ENCODE results near the gene DRICH1.
"Not testable (repeated sequence)": the region's sequence is repeated elsewhere in the genome, so short reads cannot be mapped to it uniquely, and the experiment has no call there.

Gene DRICH1

DNA sequence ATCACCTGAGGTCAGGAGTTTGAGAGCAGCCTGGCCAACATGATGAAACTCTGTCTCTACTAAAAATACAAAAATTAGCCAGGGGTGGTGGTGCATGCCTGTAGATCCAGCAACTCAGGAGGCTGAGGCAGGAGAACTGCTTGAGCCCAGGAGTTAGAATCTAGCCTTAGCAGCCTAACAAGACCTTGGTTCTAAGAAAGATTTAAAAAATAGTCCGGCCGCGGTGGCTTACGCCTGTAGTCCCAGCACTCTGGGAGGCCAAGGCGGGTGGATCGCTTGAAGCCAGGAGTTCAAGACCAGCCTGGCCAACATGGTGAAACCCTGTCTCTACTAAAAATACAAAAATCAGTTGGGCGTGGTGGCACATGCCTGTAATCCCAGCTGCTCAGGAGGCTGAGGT, 14.4 kb upstream of the DRICH1 start:
- DNase-seq: not testable (repeated sequence)

DNA sequence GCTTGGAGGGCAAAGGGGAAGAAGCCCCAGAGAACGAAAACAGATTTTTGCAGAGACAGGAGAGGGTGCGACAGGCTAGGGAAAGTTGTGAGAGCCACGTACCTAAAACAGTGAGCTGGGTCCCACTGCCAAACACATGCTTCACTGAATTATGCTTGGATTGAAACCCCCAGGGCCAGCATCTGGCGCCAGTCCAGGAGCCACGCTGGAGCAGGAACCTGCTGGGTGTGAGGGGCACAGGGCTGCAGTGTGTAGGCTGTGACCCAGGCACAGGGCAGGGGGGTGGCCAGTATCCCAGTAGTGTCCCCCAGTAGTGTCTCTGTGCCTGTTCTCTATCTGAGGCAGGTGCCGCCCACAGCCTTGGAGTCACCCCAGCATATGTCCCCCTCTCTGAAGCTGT, 8.1 kb upstream of the DRICH1 start:
- DNase-seq: not testable (repeated sequence)

DNA sequence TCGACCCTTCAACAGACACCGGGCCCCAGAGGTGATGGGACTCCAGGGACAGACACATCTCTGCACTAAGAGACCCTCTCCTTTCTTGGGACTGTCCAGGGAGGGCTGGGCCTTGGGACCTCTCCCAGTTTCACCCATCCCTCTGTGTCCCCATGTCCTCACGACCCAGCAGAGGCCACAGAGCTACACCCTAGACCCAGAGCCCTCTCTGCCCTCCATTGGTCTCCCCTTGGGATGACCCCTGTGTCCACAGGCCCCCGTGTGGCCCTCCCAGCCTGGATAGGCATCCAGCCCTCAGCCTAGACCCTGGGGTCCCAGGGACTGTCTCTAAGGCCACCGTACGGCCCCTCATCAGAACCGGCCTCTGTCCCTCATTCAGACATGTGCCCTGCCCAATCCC, 7.5 kb upstream of the DRICH1 start:
- DNase-seq: no peak

DNA sequence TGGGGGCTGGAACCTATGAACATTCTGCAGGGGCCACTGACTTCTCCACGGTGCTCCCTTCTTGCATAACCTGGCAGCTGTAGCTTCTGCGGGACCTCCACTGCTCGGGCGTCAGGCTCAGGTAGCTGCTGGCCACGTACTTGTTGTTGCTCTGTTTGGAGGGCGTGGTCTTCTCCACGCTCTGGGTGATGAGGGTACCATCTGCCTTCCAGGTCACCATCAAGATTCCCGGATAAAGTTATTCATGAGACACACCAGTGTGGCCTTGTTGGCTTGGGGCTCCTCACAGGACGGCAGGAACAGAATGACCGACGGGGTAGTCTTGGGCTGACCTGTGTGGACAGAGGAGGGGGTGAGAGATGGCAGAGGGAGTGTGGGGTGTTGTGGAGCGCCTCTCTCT, 6.5 kb upstream of the DRICH1 start:
- no peak for DNase-seq

DNA sequence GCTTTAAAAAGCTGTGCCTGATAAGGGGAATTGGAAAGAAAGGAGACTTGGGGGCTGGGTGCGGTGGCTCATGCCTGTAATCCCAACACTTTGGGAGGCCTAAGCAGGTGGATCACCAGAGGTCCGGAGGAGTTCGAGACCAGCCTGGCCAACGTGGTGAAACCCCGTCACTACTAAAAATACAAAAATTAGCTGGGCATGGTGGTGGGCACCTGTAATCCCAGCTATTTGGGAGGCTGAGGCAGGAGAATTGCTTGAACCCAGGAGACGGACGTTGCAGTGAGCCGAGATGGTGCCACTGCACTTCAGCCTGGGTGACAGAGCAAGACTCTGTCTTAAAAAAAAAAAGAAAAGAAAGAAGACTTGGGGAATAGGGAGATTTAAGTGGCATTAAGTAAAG, 3.2 kb upstream of the DRICH1 start:
- not testable (repeated sequence) for DNase-seq

DNA sequence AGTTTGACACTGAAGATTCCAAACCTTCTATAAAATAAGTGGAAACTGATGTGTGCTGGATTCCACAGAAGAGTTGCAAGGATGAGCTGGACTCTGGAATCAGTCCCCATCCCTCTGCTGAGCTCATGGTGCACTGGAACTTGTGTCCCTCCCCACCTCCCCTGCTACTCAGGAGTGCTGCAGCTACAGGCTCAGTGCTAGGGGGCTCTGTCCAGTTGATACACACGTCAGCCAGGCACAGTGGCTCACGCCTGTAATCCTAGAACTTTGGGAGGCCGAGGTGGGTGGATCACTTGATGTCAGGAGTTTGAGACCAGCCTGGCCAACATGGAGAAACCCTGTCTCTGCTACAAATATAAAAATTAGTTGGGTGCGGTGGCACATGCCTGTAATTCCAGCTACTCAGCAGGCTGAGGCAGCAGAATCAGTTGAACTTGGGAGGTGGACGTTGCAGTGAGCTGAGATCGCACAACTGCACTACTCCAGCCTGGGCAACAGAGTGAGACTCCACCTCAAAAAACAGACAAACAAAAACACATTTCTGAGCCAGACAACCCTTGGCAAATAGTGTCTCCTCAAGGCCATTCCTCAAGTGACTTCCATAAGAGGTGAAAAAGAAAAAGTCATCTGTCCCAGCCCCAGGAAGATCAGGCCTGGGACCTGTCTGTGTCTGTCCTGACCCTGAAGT, 3.9 kb downstream of the DRICH1 start:
- not testable (repeated sequence) for DNase-seq

DNA sequence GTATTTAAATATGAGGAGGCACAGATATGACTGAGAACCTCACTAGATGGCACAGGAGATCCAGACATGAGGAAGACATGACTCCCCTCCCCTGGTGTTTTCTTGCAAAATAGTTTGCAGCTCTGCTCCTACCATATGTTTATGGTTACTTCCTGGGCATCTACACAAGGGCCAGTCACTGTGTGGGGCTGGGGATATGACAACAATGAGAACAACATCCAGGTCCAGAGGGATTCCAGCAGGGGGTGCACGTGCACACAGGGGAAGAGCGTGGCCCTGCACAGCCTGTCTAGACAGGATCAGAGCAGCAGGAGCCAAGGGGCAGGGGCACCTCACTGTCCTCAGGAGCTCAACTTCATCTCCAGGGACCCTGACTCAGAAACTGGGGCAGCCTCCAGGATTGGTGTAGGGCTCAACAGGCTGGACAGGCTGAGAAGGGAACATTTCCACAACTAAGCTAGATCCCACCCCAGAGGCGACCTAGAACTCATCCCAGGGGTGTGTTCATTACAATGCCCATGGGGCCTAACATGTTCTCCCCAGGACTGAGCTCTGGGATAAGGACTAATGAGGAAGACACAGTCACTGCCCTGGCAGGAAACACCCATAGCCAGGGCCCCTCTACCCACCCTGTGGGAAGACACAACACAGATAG, 4.6 kb downstream of the DRICH1 start:
- peak; percentile 66 to 72 for DNase-seq

DNA sequence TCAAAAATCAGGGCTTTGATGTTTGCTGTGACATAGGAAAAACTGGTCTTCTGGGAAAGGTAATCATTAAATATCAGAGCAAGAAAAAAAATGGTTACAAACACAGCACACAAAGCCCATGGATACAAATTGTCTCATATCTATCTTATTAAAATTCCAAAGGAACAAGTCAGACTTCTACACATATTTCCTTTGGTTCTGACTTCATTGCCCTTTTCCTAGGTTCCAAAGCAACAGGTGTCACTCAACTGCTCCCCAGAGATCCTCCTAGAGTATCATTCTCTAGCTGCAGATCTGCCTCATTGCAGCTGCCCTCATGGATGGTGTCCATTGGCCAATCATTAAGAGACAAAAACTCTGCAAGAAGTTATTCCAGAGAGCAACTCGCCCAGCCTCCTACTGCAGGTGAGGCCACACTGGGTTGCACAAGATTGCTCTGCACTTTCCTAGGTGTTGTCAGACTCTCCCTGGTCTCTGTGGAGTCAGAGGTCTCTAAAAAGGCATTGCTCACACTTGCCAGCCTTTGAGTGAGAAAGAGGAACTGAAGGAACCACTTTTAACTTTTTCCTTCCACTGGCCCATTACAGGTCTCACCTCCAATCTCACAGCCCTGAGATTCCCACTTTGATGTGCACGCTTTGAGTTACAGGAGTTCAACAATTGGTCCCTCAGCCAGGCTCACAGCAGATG, 5.7 kb downstream of the DRICH1 start:
- no peak for DNase-seq

DNA sequence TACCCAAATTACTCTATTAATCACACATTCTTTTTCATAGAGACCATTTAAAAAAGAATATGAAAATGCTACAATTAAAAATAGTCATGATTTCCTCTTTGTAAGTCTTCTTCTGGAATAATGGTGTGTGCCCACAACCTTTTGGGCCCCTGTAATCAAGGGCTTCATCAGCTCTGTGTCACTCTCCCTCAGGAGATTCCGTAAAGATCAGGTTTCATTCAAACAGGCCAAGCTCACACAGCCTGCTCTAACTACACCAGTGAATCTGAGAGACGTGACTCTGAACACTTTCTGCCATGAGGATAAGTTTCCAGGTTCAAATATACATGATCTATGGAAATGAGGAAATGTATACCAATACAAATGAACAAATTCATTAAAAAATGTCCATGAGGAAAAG, 9.5 kb downstream of the DRICH1 start:
- no peak for DNase-seq

DNA sequence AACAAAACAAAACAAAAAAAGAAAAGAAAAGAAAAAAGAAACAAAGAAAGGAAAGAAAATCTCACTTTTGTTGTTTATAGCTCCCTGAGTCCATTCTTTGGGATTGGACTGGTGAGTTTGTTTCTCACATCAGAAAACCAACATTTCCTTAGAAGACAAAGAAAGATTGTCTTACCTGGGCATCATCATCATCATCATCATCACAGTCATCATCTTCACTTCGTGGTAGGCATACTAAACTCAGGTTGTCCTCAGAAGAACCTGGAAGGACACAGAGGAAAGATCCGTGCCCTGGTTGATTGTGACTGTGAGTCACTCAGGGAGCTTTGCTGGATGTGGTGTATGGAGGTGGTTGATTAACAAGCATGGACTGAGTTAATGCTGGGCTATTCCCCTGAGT, 10.2 kb downstream of the DRICH1 start:
- DNase-seq: not testable (repeated sequence)

DNA sequence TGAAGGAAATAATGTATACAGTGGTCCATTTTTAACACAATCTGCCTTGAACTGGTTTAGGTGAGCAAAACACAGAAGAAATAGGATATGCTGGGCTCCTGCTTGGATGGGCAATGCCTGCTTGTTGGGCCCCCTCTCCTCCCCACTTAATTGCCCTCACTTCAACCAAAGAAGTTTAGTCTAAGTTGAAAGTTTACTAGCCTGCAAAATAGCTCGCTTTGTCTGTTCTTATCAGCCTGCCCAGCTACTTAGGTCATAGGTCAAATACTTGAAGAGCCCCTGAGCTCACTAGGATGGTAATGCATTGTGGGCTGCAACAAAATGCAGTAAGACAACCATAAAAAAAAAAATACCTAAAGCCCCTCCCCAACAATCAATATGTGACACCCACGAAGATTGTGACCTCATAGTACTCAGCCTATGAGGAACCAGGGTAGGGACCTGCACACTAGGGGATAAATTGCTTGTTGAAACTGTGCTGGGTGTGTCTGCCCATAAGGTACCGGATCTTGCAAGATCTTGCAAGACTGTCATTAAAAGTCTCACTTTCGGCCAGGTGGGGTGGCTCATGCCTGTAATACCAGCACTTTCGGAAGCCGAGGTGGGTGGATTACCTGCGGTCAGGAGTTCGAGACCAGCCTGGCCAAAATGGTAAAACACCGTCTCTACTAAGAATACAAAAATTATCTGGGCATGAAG, 10.9 kb downstream of the DRICH1 start:
- DNase-seq: no peak

DNA sequence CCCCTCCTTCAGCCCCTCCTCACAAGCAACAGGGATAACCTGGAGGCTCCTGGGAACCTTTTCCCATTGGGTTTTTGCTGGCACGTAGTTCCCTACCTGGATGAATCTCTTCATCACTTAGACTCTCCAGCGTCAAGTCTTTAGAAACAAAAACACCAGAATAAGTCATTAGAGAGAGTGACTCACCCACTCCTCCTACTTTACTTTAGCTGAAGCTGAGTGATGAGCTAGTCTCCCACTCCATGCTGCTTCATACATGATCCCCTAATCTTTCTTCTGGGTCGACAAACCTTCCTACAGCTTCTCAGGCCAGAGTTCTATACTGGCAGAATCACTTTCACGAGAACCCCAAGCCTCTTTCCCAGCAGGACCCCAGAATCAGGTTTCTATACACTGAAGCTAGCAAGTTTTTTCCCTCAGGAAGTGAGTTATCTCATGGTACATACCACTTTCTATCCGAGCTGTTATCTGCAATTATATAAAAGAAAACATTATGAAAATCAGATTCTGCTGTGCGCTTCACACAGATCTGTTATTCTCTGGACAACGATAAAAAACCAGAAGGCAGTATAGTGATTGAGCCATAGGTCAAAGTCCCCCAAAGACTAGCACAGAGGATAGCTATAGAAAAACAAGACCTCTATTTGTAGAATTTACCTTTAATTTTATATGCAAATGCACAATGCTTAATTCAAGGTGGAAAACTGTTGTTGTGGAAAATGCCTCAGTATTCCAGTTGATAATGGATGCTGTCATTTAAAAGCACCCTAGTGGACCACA, 18.7 kb downstream of the DRICH1 start:
- DNase-seq: no peak

DNA sequence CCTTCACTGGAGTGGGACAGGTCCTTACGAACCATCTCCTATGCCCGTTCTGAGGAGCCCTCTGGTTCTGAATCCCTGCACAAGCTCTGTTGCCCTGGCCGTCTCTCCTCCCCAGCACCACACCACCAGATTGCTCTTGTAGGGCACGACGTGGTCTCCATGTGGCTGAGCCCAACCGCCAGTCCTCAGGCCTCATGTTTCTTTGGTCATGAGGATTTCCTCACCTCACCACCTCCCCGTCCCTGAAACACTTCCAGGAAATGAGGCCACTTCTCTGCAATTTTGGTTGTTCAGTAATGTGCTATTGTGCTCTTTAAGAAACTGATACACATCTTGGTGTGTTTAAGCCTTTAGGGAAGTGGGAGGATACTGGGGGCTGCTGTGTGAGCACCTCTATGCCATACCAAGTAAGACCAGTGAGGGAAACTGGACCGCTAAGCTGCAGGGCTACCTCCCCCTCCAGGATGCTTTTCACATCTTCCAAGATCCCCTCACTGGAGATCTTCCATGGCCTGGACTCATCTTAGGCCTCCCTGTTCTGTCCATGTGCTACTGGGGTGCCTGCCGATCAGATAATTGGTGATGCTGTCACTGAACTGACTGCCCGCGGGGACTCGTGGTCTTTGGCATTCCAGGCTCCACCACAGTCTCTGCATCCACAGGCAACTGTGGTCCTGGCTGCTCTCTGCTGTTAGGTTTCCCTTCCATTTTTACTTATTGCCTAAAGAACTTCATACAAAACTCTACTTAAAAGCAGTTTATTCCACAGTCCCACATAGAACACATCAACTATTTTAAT, 21.9 kb downstream of the DRICH1 start:
- no peak for DNase-seq

DNA sequence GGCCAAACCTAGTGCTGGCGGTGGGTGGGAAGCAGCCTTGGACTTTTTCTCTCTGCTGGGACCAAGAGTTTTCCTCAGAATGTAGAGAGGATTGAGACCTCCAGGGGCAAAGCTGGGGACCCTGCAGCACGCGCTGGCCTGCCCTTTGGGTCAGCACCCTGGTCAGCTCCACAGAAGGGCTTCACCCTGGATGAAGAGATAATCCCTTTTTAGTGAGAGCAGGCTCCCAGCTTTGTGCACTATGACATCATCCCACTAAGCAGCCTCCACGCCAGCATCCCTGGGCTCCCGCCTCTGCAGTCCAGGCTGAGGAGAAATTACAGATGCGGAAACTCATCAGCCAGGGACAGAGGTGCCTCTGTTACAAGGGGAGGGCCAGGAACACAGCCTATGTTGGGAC, 23.5 kb downstream of the DRICH1 start:
- no peak for DNase-seq

DNA sequence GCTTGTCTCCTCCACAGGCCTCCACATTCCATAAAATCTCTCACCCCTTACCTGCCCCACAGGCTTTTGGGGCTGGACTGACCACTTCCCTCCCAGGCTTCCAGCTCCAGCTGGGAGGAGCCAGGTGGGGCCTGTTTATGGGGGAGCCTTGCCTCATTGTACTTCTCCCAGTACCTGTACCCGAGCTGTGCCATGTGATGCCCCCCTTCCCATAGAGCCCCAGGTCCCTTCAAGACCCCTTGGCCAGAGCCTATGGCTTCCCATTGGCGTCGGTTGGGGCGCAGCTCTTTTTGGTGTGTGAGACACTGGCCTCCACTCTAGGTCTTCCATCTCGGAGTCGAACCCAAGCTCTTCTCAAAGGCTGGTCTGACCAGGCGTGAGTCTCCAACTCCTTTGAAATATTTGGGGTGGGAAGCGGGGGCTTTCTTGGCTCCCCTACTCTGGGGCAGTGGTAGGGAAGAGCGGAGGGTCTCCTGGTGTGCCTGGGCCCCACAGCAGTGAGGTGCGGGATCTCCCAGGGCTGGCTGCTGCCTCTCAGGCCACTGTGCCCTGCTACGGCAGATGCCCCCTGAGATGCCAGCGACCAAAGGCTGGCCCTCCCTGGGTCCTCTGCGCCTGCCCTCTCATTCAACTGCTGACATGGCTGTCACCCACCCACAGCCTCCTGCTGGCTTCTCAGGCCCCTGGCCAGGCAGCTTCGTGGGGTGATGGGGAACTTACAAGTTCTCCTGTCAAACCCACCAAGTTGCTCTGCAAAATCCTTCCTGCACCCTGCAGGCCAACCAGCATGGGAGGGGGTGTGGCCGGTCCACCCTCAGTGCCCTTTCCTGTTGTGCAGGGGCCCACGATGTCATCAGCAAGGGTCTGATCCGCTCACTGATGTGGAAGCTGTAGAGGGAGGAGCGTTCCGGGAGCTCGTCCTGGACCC, 25.7 kb downstream of the DRICH1 start:
- no peak for DNase-seq

DNA sequence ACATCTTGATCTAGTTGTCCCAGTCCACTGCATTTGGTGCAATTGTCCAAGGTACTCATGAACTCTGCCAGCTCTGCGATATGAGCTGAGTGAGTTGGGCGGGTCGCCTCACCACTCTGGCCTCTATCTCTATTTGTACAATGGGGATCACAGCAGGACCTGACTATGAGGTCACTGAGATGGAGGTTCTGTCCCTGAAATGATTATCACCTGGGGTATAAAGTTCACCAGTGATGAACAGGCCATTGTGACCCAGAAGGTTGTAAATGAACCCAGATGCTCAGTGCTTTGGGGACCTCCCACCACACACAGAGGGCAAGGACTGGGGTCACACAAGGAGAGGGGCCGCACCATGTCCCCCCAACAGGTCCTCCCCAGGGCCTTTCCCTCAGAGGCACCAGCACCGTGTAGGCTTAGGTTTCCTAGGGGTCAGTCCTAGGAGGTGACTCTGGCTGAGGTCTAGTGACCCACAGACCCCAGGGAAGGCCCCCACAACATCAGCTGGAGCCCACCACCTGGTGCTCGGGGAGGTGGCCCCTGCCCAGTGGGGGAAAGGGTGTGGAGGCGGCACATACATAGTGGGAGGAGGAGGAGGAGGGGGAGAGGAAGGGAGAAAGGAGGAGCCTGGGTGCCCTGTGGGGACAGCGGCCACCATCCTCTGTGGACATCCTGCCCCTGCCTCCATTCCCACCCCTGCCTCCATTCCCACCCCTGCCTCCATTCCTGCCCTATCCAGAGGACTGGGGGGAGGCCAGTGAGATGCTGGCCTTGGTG, 27.0 kb downstream of the DRICH1 start:
- DNase-seq: no peak

DNA sequence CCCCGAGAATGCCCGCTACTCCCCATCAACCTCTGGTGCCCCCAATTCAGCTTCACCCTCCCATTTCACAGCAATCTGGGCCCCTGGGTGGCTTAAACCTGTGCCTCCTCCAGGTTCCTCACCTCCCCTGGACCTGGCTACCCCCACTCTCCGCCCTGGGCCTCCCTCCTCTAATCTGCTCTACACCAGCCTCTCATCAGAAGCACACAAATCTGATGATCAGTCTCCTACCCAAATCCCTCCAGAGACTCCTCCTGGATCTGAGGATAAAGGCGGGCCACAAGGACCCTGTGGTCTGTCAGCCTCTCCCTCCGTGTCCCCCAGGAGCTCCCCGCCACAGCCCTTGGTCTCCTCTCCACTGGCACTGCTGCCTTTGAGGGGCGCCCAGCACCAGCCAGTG, 28.9 kb downstream of the DRICH1 start:
- no peak for DNase-seq

DNA sequence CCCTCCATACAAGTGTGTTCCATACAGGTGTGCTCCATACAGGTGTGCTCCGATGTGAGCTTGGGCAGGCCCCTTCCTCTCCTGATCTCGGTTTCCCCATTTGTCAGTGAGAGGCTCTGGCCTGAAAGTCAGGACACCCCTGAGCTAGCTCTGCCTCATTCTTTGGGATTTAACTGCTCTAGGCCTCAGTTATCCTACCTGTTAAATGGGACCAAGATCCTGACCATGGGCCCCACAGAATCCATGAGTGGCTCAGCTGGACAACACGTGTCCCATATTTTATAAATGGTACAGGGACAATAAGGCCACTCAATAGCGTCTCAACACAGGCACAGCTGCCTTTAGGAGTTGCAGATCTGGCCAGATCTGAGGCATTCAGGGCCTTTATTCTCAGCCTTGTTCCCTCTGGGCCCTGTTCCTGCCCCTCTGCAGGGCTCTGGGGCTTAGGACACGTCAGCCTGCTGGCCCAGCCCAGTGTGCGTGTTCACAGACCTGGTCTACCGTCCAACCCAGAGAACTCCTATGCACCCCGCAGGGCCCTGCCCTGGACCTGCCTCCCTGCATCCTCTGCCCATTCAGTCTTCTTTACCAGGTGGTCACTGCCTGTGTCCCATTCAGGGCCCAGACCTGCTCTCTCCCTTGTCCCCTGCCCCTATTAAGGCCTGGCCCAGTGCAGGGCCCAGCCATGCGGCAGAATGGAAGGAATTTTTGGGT, 33.2 kb downstream of the DRICH1 start:
- DNase-seq: no peak

DNA sequence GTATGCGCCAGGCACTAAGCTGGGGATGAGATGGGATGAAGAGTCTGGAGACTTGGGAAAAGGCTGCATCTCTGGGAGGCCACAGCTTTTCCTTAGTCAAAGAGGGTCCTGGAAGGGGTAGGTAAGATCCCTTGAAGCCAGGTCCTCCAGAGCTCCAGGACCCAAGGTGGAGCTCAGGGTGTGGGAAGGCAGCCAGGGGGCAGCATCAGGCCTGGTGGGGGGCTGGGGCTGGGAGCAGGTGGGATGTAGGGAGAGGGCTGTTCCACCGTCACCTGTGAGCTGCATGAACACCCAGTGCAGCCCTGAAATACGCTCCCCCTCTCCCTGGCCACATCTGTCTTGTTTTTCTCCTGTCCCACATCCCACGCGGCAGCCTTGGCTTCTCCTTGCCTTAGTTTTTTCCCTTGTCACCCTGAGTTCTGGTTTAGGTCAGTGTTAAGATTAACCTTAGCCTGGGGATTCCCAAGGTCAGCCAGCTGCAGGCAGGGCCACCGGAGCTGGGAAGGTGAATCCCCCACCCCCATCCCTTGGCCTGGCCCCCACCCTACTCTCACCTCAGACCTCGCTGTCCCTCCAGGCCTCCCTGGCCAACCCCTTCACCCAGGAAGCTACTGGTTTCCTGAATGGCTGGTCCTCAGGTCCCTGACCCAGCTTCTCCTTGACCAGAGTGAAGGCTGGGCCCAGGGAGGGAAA, 34.4 kb downstream of the DRICH1 start:
- DNase-seq: not testable (repeated sequence)
